Femur (tissue), 1 donor: ENCODE measurements around the gene TIAL1.

Experiments
- DNase-seq: peaks from one replicate; pipeline ENCODE4 v3.0.0-alpha.2; 2017

Gene TIAL1

DNA sequence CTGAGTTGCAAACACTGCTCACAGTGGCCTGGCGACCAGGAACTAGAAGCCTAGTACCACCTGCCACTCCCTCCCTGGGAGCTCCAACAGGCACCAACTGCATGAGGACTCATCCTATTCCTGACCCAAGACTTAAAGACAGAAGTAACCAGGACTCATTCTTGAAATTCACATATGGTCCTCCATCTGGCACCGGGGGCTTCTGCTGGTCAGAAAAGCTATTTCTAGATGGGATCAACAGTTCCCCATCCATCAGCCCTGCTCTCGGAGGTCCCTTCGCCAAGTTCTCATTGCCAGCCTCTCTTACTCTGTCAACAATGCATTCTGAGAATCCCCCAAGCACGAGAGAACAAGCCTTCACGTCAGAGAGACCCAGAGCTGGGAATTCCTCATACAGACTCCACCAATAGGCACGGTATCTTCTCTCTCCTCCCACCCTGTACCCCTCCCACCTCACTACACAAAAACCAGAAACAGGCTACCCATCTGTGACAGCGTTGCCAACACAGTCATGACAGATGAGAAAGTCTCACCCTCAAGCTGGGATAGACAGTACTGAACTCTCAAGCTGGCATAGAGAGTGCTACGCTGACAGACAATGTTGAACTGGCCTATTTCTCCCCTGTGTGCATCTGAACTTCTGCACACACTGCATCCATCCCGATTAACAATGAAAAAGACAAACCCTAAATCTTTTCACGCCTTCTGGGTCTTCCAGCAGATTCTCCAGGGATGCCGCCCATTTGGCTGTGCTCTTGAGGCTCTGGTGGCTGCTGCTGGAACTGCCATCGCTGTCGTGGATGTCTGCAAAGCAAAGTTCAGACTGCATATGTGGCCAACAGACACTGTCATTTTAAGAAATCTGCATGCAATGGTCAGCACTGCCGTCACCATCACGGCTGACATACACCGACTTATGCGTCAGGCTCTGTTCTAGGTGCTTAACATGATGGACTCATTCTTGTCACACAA lies 69.9 kb downstream of the TIAL1 start:
- no peak for DNase-seq

- DNase-seq = no peak
Measured at GRCh38 chr10:119526149-119526548, 70.6 kb downstream of the TIAL1 start.

- DNase-seq = no peak
Measured at GRCh38 chr10:119525116-119525515, 71.6 kb downstream of the TIAL1 start.

- DNase-seq = no peak
Measured at GRCh38 chr10:119524720-119525070, 72.1 kb downstream of the TIAL1 start.

DNA sequence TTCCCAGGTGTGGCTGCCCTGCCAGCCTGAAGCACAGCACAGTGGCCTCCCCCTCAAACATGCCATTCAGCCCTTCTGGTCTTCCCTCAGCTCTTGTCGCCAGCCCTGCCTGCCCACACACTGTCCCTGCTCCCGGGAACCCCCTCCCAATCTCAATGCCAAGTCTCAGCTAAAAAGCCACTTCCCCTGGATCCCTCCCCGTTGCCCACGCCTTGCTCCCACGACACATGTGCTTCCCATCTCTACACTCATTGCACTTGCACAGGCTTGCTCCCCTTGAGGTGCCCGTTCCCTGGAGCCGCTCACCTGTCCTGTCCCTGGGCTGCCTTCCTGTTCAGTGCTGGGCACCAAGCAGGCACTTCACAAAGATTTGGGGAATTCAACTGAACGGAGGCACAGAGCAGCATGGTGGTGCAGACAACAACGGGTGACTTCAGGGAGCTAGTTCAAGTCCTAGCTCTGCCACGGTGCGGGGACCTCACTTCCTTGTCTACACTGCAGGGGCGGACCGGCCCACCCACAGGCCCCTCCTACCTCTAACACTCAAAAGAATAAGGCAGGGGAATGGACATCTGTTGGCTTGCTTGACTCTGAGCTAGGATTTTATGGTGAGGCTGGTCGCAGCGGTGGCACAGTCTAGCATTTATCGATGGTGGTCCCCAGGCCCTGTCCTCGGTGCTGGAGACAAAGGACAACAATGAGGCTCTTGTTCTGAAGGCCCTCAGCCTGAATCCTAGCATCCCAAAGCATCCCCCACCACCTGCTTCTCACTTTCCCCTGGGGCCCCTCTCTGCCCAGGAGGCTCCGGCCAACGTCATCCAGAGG lies 72.7 kb downstream of the TIAL1 start:
- DNase-seq = no peak
